ENCODE data around the gene CCNYL1.
A peak's percentile ranks its signal among the peaks of the same experiment; 100 is the strongest.
"Not testable (repeated sequence)": the region's sequence is repeated elsewhere in the genome, so short reads cannot be mapped to it uniquely, and the experiment has no call there.

The CCNYL1 gene

DNA sequence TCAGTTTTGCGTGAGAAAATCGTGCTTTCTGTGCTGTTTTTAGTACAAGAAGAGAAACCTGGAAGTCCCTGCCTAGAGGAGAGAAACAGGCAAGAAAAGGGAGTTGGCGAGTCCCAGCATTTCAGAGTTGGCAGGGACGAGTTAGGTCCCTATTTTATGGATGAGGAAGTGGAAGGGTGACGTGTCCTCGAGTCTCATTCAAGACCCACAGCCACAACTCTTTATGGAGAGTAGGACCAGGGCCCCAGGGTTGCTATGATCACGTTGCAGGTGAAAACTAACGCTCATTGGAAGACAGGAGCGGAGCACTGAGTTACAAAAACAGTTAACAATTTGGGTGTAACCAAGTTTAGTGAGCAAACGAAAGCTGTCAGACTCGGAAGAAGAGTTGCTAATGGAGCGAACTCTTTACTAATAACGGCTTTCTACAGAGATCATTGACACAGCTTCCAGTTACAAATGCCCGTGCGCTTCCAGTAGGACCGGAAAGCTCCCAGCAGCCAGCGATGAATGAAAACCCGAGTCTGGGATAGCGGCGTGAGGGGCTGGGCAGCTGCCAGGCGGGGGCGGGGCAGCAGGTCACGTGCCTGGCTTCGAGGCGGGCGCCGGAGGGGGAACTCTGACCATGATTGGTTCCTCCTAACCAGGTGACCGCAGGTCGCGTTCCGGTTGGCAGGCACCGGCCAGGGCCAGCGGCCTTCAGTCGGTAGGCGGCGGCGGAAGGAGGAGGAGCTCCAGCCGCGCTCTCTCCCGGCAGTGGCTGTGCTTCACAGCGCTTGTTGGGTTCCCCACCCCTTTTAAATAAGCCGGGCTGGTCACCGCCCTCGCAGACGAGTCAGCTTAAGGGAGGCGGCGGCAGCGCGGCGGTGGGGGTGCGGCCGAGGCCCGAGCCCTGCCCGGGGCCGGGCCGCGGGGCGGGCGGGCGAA is at the start of gene CCNYL1:
Gene CCNYL1, plus strand, starts transcription at position 827 of the 927 bp plus-strand sequence. CDS start 257 bp downstream, outside the sequence.
- DNase-seq: peak; percentile 97

DNA sequence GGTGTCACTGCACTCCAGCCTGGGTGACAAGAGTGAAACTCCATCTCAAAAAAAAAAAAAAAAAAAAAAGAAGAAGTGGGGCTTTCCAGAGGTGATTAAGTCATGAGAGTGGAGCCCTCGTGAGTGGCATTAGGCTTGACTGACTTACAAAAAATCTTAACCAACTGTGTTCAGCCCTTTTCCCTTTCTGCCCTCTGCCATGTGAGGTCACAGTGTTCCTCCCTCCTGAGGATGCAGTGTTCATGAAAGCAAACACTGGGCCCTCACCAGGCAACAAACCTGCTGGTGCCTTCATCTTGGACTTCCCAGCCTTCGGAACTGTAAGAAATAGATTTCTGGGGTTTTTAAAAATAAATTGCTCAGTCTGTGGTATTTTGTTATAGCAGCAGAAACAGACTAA is 49.2 kb upstream of the CCNYL1 start:
- DNase-seq: no peak

DNA sequence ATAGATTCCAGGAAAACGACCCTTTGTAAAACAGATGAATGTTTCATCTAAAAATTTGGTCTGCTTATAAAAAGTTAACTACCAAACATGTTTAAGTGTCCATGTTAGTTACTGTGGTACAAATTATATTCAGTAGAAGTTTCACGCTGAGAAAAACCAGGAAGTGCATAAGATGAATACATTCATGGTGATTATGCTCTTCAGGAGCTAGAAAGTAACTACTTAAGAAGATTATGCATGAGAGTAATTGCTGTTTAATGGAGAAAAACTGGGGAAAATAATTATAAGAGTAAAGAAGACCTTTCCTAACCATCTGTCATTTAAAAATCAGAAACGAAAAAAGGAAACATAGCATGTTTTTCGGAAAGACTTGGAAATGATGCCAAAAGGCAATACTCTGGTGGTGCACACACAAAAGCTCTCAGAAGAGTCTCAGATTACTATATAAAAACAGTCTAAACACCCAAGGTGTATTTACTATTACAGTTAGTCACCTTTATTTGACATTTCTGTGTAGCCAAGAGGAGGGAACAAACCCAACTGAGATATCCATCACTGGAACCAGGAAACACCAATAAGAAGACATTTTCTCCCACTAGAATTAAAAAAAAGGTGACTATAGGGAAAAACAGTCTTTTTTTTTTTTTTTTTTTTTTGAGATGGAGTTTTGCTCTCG is 47.4 kb upstream of the CCNYL1 start:
- DNase-seq: no peak

DNA sequence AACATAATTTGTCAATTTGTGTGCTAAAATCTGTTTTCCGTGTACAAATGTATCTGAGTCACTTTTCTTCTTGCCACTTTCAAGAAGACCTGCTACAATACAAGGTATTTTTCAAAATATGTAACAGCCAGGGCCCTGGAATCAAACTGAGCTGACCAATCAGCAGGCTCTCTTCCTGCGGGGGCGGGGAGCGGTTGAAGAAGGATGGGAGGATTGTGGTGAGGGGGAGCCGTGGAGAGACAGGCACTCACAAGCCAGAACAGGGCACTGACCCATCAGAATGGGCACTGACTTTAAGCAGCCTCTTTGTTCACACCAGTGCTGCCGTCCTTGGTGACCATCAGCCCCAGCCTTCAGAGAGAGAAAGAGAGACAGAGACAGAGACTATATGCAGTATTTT is 40.6 kb upstream of the CCNYL1 start:
- no peak for DNase-seq

DNA sequence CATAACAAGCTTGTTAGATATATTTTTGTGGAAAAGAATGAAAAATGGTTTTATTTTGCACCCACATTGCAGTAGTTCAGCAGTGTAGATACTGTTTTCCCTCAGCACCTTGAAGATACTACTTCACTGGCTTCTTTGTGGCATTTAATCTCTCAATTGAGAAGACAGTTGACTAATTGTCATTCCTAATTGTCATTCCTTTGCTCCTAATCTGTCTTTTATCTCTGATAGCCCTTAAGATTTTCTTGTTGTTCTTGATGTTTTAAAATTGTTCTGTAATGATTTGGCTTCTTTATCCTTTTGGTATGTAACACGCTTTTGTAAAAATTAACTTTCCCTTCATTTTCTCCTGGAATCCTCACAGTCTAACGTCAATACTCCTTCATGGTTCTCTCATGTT is 38.0 kb upstream of the CCNYL1 start:
- no peak for DNase-seq

DNA sequence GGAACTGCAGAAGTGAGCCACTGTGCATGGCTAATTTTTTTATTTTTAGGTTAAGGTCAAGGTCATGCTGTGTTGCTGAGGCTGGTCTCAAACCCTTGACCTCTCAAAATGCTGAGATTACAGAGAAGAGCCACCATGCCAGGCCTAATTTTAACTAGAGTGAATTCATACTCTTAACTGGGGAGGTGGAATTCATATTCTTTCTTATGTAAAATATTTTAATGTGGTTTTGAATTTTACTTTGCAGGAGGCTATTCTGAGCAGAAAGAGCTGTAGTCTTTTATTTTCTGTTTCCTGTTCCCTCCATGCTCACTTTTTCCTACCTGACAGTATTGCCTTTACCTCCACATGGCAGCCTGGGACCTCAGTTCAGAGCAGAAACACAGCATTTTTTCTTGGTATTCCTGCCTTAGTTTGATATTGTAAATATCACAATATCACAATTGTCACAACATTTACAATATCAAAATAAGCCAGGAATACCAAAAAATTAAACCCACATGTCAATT is 37.1 kb upstream of the CCNYL1 start:
- no peak for DNase-seq

DNA sequence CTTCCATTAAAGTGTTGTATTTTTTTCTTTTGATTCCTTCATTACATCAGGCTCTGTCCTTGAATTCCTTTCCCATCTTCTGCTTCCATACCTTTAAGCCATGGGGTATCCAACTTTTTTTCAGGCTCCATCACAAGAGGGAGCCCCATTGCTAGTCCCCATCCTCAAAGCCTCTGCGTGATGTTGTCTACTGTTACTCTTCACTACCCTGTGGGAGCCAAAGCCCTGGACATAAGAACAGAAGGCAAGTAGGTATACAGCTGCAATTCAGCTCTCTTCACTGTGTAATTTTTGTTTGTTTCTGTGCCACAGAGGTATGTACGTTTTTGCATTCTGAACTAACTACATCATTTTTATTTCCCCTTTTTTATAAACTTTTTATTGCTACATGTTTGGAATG is 36.6 kb upstream of the CCNYL1 start:
- no peak for DNase-seq

DNA sequence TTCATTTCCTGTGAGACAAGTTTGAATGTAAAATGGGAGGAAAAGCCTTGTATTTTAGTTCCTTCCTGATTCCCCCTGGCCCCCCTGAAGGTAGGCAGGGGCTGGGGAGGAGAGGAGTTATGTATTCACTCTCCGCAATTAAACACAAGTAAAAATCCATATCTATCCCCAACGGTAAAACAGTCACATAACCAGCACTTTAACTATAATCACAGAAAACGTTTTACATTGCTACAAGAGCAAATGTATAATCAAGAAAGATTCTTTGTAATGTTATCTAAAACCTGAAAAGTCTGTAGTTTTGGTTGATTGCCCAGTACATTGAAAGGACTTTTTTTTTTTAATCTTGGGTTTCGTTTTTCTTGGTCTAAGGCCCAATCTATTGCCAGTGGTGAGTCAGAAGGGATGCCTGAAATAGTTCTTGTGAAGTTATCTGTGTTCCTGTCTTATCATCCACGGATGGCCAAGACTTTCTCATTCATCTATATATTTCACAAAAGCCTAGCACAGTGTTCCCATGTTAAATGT is 34.5 kb upstream of the CCNYL1 start:
- DNase-seq: no peak

DNA sequence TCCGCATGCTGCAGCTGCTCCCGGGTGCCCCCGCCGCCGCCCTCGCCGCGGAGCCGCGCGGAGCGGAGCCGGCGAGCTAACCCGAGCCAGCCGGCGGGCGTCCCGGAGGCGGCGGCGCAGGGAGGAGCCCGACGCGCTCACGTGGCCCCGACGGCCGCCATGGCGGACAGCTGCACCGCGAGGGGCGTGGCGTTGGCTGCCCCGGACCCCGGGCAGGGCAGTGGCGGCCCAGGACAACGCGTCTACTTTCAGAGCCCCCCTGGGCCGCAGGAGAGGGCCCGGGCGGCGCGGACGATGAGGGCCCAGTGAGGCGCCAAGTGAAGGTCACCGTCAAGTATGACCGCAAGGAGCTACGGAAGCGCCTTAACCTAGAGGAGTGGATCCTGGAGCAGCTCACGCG is 30.0 kb upstream of the CCNYL1 start:
- DNase-seq: no peak

DNA sequence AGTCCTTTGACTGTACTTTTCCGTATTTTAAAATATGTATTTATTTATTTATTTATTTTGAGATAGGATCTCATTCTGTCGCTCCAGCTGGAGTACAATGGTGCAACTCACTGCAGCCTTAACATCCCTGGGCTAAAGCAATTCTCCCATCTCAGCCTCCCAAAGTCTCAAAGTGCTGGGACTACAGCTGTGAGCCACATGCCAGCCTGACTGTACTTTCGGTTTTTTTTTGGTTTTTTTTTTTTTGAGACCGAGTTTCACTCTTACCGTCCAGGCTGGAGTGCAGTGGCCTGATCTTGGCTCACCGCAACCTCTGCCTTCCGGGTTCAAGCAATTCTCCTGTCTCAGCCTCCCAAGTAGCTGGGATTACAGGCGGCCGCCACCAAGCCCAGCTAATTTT is 28.9 kb upstream of the CCNYL1 start:
- DNase-seq: no peak

DNA sequence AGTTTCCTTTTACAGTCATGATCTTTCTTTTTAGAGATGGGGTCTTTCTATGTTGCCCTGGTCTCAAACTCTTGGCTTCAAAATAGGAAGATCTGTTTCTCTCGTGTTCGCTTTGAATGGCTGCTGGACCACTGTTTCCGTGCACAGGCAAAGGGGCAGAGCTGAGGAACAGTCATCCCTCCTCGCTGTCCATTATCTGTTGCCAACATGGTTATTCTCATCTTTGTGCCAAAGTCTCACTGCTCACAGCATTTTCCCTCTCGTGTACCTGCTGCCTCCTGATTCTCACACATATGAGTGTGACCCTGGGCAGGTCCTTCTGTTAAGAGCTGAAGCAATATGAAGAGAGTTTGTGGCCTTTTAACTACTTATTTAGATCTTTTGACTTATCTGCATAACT is 28.0 kb upstream of the CCNYL1 start:
- DNase-seq: no peak

- DNase-seq: no peak
Observed at GRCh38 chr2:207683879-207684627, 27.4 kb upstream of the CCNYL1 start.

DNA sequence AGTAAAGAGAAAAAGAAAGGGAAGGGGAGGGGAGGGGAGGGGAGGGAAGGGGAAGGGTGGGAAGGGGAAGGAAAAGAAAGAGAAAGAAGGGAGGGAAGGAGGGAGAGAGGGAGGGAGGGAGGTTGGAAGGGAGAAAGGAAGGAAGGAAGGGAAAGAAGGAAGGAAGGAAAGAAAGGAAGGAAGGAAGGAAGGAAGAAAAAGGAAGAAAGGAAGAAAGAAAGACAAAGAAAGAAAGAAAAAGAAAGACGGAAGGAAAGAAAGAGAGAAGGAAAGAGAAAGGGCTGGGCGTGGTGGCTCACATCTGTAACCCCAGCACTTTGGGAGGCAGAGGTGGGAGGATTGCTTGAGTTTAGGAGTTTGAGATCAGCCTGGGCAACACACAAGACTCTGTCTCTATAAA is 24.6 kb upstream of the CCNYL1 start:
- no peak for DNase-seq

DNA sequence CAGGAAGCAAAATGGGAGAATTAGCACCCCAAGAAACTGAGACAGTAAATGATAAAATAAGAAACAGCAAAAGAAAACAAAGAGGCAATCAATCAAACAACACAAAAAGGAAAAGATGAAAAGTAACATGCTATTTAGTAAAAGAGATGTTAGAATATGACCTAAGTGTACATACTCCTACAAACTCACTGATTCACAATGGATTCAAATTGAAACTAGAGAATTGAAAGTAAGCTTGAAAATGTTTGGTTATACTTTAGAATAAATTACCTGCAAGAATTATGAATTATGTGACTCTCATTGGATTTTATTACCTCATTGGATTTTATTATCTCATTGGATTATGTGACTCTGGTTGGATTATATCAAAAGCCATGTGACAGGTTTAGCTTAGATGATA is 22.8 kb upstream of the CCNYL1 start:
- no peak for DNase-seq

DNA sequence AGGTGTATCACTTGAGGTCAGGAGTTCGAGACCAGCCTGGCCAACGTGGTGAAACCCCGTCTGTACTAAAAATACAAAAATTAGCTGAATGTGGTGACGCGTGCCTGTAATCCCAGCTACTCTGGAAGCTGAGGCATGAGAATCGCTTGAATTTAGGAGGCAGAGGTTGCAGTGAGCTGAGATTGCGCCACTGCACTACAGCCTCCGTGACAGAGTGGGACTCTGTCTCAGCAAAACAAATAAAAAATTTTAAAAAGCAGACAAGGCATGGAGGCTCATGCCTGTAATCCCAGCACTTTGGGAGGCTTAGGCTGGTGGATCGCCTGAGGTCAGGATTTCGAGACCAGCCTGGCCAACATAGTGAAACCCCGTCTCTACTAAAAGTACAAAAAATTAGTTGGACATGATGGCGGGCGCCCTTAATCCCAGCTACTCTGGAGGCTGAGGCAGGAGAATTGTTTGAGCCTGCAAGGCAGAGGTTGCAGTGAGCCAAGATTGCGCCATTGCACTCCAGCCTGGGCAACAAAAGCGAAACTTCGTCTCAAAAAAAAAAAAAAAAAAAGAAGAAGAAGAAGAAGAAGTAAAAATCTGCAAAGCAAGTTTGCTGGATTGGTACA is 20.5 kb upstream of the CCNYL1 start:
- DNase-seq: not testable (repeated sequence)

- peak; percentile 35 to 46 for DNase-seq
Observed at GRCh38 chr2:207692206-207693065, 19.0 kb upstream of the CCNYL1 start.

- no peak for DNase-seq
Observed at GRCh38 chr2:207693641-207694249, 17.7 kb upstream of the CCNYL1 start.

GRCh38 chr2:207694811-207695281 is 16.6 kb upstream of the CCNYL1 start:
- DNase-seq: no peak

GRCh38 chr2:207695293-207695692 is 16.1 kb upstream of the CCNYL1 start:
- no peak for DNase-seq

- DNase-seq: not testable (repeated sequence)
Observed at GRCh38 chr2:207696911-207697310, 14.5 kb upstream of the CCNYL1 start.

GRCh38 chr2:207697411-207697810 is 14.0 kb upstream of the CCNYL1 start:
- no peak for DNase-seq
